Tibial artery (tissue), 4 donors: ENCODE data around the gene CMKLR1.

Experiments used
- DNase-seq, 2 donors: peaks; one replicate each; pipeline ENCODE4 v3.0.0-alpha.2; 2019
- H3K27ac ChIP-seq, 2 donors: fragments of 200-600 bp; sonication (generic) in 1 of 2; 1 replicate in 1 of 2; 2 replicates in 1 of 2; pipeline ENCODE4 v1.5.1; 2018 to 2019; ENCODE audit warnings: mild to moderate bottlenecking in 1 of 2
- H3K27me3 ChIP-seq, 2 donors: fragments of 200-600 bp; sonication (generic) in 1 of 2; one replicate each; pipeline versions ENCODE4 v1.5.1 to v1.6.0; 2016 to 2019
- H3K36me3 ChIP-seq, 3 donors: fragments of 200-600 bp; sonication (generic) in 2 of 3; one replicate each; pipeline ENCODE4 v1.5.1; 2016 to 2019; ENCODE audit warnings: mild to moderate bottlenecking in 2 of 3
- H3K4me1 ChIP-seq, 4 donors: fragments of 200-600 bp; sonication (generic) in 2 of 4; 1 replicate in 3 of 4; 2 replicates in 1 of 4; pipeline ENCODE4 v1.5.1; 2016 to 2019
- H3K4me3 ChIP-seq, 2 donors: fragments of 200-600 bp; sonication (generic) in 1 of 2; 1 replicate in 1 of 2; 2 replicates in 1 of 2; pipeline ENCODE4 v1.5.1; 2018 to 2019; ENCODE audit warnings: mild to moderate bottlenecking in 2 of 2
- H3K9me3 ChIP-seq, 3 donors: fragments of 200-600 bp; sonication (generic) in 1 of 3; one replicate each; pipeline ENCODE4 v1.5.1; 2016 to 2019
- intact Hi-C: fragments of 100-400 bp; cut with DNase I; formaldehyde crosslinking; loops from one replicate; pipeline ENCODE4 v1.15.0; 2023; ENCODE audit warnings: low total_unique reads
- TF ChIP-seq, protein P1 (sequence below), 2 experiments: fragments of 200-600 bp in 1 of 2; fragments of 450-650 bp in 1 of 2; IDR thresholded peaks; one replicate each; pipeline ENCODE4 v1.5.1; 2017 to 2019; ENCODE audit warnings: antibody characterized with exemption in 2 of 2, mild to moderate bottlenecking in 1 of 2, moderate library complexity in 1 of 2

CMKLR1 gene

DNA sequence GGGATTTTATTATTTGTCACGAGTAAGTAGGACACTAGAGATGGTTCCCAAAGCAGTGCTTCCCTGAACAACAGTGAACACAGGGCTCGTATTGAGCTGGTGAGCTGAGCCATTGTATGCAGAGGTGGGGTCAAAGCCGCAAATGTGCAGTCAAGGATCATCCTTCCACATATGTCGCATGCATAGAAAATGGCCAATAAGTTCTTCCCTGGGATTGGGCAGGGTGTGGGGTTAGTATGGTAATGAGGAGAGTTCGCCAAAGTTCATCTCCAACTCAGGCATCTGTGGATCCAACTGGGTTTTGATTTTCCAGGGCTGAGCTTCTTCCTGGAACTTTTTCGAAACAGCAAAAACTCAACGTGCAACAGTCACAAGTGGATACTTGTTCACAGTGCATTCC is 86.6 kb downstream of the CMKLR1 start:
- intact Hi-C loops: no loop called here
- H3K4me3 ChIP-seq: no peak overlapping the region
- H3K4me1 ChIP-seq: no peaks in the 10 kb centered on the region
- no peaks in the 10 kb centered on the region for H3K9me3 ChIP-seq
- no peak for DNase-seq
- TF ChIP-seq, protein P1, sequence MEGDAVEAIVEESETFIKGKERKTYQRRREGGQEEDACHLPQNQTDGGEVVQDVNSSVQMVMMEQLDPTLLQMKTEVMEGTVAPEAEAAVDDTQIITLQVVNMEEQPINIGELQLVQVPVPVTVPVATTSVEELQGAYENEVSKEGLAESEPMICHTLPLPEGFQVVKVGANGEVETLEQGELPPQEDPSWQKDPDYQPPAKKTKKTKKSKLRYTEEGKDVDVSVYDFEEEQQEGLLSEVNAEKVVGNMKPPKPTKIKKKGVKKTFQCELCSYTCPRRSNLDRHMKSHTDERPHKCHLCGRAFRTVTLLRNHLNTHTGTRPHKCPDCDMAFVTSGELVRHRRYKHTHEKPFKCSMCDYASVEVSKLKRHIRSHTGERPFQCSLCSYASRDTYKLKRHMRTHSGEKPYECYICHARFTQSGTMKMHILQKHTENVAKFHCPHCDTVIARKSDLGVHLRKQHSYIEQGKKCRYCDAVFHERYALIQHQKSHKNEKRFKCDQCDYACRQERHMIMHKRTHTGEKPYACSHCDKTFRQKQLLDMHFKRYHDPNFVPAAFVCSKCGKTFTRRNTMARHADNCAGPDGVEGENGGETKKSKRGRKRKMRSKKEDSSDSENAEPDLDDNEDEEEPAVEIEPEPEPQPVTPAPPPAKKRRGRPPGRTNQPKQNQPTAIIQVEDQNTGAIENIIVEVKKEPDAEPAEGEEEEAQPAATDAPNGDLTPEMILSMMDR (IDR thresholded peaks at IDR 0.05): no peak
- peaks cover 0 to 11% (median 0%) of the 10 kb centered on the region in 3 donors for H3K36me3 ChIP-seq
- H3K27me3 ChIP-seq: peaks cover 0 to 28% of the 10 kb centered on the region in 2 donors
- no peak overlapping the region for H3K27ac ChIP-seq

DNA sequence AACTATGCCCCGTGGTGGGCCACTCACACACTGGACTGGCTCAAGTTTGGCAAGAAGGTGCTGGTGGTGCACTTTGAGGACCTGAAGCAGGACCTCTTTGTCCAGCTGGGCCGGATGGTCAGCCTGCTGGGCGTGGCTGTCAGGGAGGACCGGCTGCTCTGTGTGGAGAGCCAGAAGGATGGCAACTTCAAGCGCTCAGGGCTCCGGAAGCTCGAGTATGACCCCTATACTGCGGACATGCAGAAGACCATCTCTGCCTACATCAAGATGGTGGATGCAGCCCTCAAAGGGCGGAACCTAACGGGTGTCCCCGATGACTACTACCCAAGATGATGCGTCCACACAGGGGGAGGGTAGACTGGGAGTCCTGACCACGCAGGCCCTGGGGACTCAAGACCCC is 91.1 kb downstream of the CMKLR1 start:
- no peak overlapping the region for H3K27ac ChIP-seq
- no peak overlapping the region for H3K4me3 ChIP-seq
- TF ChIP-seq, protein P1 (IDR thresholded peaks at IDR 0.05): no peak
- no peaks in the 10 kb centered on the region for H3K4me1 ChIP-seq
- no peaks in the 10 kb centered on the region for H3K9me3 ChIP-seq
- H3K36me3 ChIP-seq: peaks cover 0 to 11% (median 0%) of the 10 kb centered on the region in 3 donors
- DNase-seq: no peak
- intact Hi-C loops: no loop called here
- H3K27me3 ChIP-seq: peaks cover 0 to 18% of the 10 kb centered on the region in 2 donors

DNA sequence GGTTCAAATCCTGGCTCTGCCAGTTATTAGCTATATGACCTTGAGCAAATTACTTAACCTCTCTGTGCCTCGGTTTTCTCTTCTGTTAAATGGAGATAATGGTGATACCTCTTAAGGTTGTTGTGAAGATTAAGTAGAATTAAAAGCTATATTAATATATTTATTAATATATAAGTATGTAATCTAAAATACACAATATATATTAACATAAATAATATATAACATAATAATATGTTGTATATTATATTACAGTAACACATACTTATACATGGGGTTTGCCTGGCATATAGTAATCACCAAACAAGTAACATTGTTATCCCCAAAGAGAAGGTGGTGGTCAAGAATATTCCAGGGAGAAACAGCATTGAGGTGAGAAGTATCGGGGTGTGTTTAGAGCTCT is 92.0 kb downstream of the CMKLR1 start:
- Histone ChIP-seq H3K4me1 (no peaks in the 10 kb centered on the region), H3K27me3 (peaks cover 0 to 16% of the 10 kb centered on the region in 2 donors), H3K9me3 (no peaks in the 10 kb centered on the region), H3K36me3 (peaks cover 0 to 11% (median 0%) of the 10 kb centered on the region in 3 donors), H3K4me3 (no peak overlapping the region), H3K27ac (no peak overlapping the region)
- intact Hi-C loops: no loop called here
- no peak for DNase-seq
- TF ChIP-seq, protein P1 (IDR thresholded peaks at IDR 0.05): no peak

DNA sequence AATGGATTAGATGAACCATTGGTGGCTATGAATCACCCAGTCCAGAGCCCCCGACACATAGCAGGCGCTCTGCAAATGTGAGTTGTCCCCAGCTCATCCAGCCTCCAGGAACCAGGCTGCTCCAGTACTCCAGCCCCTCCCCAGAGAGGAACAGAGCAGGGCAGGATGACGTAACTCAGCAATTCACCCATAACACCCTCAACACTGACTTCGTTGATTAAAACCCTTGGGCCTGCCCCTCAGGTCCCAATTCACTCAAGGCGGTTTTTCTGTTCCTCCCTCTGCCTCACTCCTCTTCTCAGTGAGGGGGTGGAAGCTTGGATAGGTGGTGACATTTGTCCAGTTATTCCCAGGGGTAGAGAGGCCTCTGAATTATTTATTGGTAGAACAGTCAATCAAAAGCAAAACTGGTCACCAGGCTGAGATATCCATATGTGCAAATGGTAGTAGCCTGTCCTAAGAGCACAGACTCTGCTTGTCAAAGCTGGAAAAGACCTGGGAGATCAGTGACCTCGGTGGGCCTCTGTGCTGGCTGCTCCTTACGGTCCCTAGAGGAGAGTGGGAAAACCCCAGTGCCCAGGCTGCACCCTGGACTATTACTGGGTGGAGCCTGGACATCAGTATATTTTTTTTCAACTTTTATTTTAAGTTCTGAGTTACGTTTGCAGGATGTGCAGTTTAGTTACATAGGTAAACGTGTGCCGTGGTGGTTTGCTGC is 97.0 kb downstream of the CMKLR1 start:
- H3K4me3 ChIP-seq: no peak overlapping the region
- peaks cover 0 to 3% of the 10 kb centered on the region in 2 donors for H3K27me3 ChIP-seq
- TF ChIP-seq, protein P1 (IDR thresholded peaks at IDR 0.05): no peak
- DNase-seq: no peak
- intact Hi-C loops: no loop called here
- no peaks in the 10 kb centered on the region for H3K4me1 ChIP-seq
- H3K36me3 ChIP-seq: no peaks in the 10 kb centered on the region
- H3K27ac ChIP-seq: no peak overlapping the region
- H3K9me3 ChIP-seq: no peaks in the 10 kb centered on the region

DNA sequence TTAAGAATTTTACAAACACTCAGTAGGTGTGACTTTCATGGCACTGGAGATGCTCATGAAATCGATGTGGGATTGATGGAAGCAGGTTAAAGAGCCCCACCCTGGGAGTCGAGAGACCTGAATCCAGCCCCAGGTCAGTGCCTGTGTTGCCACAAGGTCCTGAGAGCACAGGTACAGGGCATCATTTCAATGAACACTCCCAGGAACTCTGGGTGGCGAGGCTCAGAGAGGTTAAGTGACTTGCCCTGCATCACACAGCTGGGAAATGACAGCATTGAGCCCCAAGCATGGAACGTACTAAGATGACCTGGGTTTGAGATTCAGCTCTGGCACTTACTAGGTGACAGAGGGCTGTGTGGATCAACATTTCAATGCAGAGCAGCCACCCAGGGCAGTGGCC is 98.2 kb downstream of the CMKLR1 start:
- H3K9me3 ChIP-seq: no peaks in the 10 kb centered on the region
- H3K4me3 ChIP-seq: no peak overlapping the region
- intact Hi-C loops: no loop called here
- no peak for DNase-seq
- TF ChIP-seq, protein P1 (IDR thresholded peaks at IDR 0.05): no peak
- H3K4me1 ChIP-seq: no peaks in the 10 kb centered on the region
- H3K27ac ChIP-seq: no peak overlapping the region
- H3K27me3 ChIP-seq: peaks cover 0 to 3% of the 10 kb centered on the region in 2 donors
- no peaks in the 10 kb centered on the region for H3K36me3 ChIP-seq
